GM12878 (cell line): Measurements from ENCODE around the gene RNF150. TPM values are rescaled to one million over a fixed set of nuclear protein-coding genes. Genes with fewer than 3 reads are reported as not detected.

ENCODE experiments used
- ATAC-seq: fragments of 200-7000 bp; cut with Tn5 transposase; 3 replicates; pipeline ENCODE4 v1.9.1; 2020; ENCODE audit warnings: mild to moderate bottlenecking, moderate library complexity
- BruUV-seq: library from RNA; stranded (reverse); fragments of 400-500 nt; replicated peaks from 2 replicates; lab custom pipeline; 2021; lab: Mats Ljungman, UMichigan
- CTCF ChIA-PET: fragments of 300-600 bp; sonication (Branson Sonifier 250); formaldehyde crosslinking; extraction: SDS; loops from one replicate; lab custom pipeline; 2021; ENCODE audit warnings: inconsistent platforms; lab: Yijun Ruan, JAX
- POLR2A ChIA-PET: fragments of 350-600 bp; formaldehyde crosslinking; extraction: SDS; loops from one replicate; lab custom pipeline; 2021; ENCODE audit warnings: inconsistent platforms; lab: Charles Lee
- RAD21 ChIA-PET: fragments of 300-600 bp; sonication (Branson Sonifier 250); formaldehyde crosslinking; loops from one replicate; lab custom pipeline; 2023; ENCODE audit warnings: antibody characterized with exemption; ENCODE audit not compliant: unreplicated experiment; lab: Charles Lee
- SMC1A ChIA-PET: fragments of 300-600 bp; sonication (Branson Sonifier 250); formaldehyde crosslinking; loops from one replicate; lab custom pipeline; 2023; ENCODE audit not compliant: unreplicated experiment, uncharacterized antibody; lab: Charles Lee
- DNase-seq: peaks from one replicate; pipeline ENCODE4 v3.0.0-alpha.2; 2011; ENCODE audit warnings: low read depth, low spot score
- FAIRE-seq: peaks from 3 replicates; lab custom pipeline; 2011; peaks lifted over from hg19 to GRCh38; lab: Jason Lieb, UNC
- H2AFZ ChIP-seq: 2 replicates; pipeline ENCODE4 v1.6.0; 2011; ENCODE audit warnings: low read depth, low read length, control low read depth; ENCODE audit not compliant: control insufficient read depth
- H3K27ac ChIP-seq: 2 replicates; pipeline ENCODE4 v1.5.1; 2011; ENCODE audit warnings: control low read depth; ENCODE audit not compliant: control insufficient read depth, insufficient read depth
- H3K27me3 ChIP-seq, 2 experiments: replicated peaks in 1 of 2; 2 replicates each; pipeline versions ENCODE4 v1.6.0 to v1.6.1; 2011; ENCODE audit warnings: low read length in 1 of 2; ENCODE audit not compliant: control insufficient read depth in 2 of 2, insufficient read depth in 2 of 2
- H3K36me3 ChIP-seq, 2 experiments: 2 replicates each; pipeline ENCODE4 v1.5.1; 2011; ENCODE audit warnings: low read length in 1 of 2; ENCODE audit not compliant: control insufficient read depth in 2 of 2, insufficient read depth in 2 of 2
- H3K4me1 ChIP-seq: 2 replicates; pipeline ENCODE4 v1.6.1; 2011; ENCODE audit warnings: mild to moderate bottlenecking, low read length, moderate library complexity, mixed read lengths; ENCODE audit not compliant: control insufficient read depth, insufficient read depth
- H3K4me2 ChIP-seq: 2 replicates; pipeline ENCODE4 v1.6.0; 2011; ENCODE audit warnings: control low read depth; ENCODE audit not compliant: control insufficient read depth, insufficient read depth
- H3K4me3 ChIP-seq: fragments of 200-600 bp; sonication (generic); 2 replicates; pipeline ENCODE4 v1.5.1; 2016
- H3K79me2 ChIP-seq: 2 replicates; pipeline ENCODE4 v1.6.0; 2011; ENCODE audit warnings: low read length; ENCODE audit not compliant: control insufficient read depth, insufficient read depth
- H3K9ac ChIP-seq: 2 replicates; pipeline ENCODE4 v1.8.0; 2011; ENCODE audit warnings: low read length, control low read depth, mixed read lengths; ENCODE audit not compliant: control insufficient read depth, insufficient read depth
- H3K9me3 ChIP-seq: replicated peaks from 3 replicates; pipeline ENCODE4 v1.5.1; 2011; ENCODE audit warnings: mild to moderate bottlenecking, low read length; ENCODE audit not compliant: control insufficient read depth, insufficient read depth
- H4K20me1 ChIP-seq: 2 replicates; pipeline ENCODE4 v1.6.0; 2011; ENCODE audit not compliant: control insufficient read depth, insufficient read depth
- ASH2L ChIP-seq: fragments of 300-600, 200-600 bp; sonication (generic); IDR thresholded peaks from 2 replicates; pipeline ENCODE4 v1.6.1; 2017; ENCODE audit warnings: low read depth, mild to moderate bottlenecking, borderline replicate concordance
- BACH1 ChIP-seq: fragments of 450-650 bp; IDR thresholded peaks from 2 replicates; pipeline ENCODE4 v1.6.1; 2017; ENCODE audit warnings: mild to moderate bottlenecking, borderline replicate concordance
- CEBPB ChIP-seq, 2 experiments: fragments of 150-350 bp in 1 of 2; IDR thresholded peaks; 2 replicates each; pipeline ENCODE4 v1.6.1; 2012 to 2014; ENCODE audit warnings: low read depth in 2 of 2, low read length in 2 of 2, borderline replicate concordance in 1 of 2, inconsistent platforms in 1 of 2
- PML ChIP-seq: IDR thresholded peaks from 2 replicates; pipeline ENCODE4 v1.6.1; 2012; ENCODE audit warnings: low read length, inconsistent platforms
- RBBP5 ChIP-seq: fragments of 200-600 bp; sonication (generic); conservative IDR thresholded peaks from 2 replicates; pipeline ENCODE4 v1.6.1; 2016
- RELA ChIP-seq: fragments of 450-650 bp; IDR thresholded peaks from 2 replicates; pipeline ENCODE4 v1.8.0; 2014; ENCODE audit warnings: borderline replicate concordance; ENCODE audit not compliant: partially characterized antibody
- SP1 ChIP-seq: IDR thresholded peaks from one replicate; pipeline ENCODE4 v1.6.1; 2011; ENCODE audit warnings: low read depth, low read length
- SREBF1 ChIP-seq: IDR thresholded peaks from 2 replicates; pipeline ENCODE4 v1.6.1; 2012; ENCODE audit warnings: mild to moderate bottlenecking, low read length
- STAT1 ChIP-seq: fragments of 450-650 bp; conservative IDR thresholded peaks from 2 replicates; pipeline ENCODE4 v1.6.1; 2014; ENCODE audit warnings: antibody characterized with exemption, mild to moderate bottlenecking
- ZNF24 ChIP-seq: fragments of 450-650 bp; IDR thresholded peaks from 2 replicates; pipeline ENCODE4 v1.6.1; 2017; ENCODE audit warnings: antibody characterized with exemption, mild to moderate bottlenecking
- ZSCAN29 ChIP-seq: fragments of 450-650 bp; IDR thresholded peaks from 2 replicates; pipeline ENCODE4 v1.6.1; 2017; ENCODE audit warnings: mild to moderate bottlenecking, moderate library complexity
- WGBS: methylation state at CpG from one replicate; pipeline ENCODE4 v1.1.6; 2016; ENCODE audit warnings: low lambda C conversion rate; ENCODE audit not compliant: insufficient replicate concordance, insufficient coverage; ENCODE audit errors: missing lambda C conversion rate; 5-methylcytosine and 5-hydroxymethylcytosine counted together
- in situ Hi-C: fragments of 300-500 bp; cut with MboI; formaldehyde crosslinking; loops from 9 replicates; pipeline ENCODE4 v1.14.3; 2018; ENCODE audit warnings: mixed read lengths
- intact Hi-C: fragments of 100-400 bp; cut with micrococcal nuclease; formaldehyde crosslinking; loops from one replicate; pipeline ENCODE4 v1.14.2; 2022; ENCODE audit not compliant: unreplicated experiment
- polyA plus RNA-seq, 11 experiments: library from polyadenylated mRNA; depleted of rRNA in 4 of 11; unstranded in 6 of 11; stranded (reverse) in 5 of 11; fragments of >200 nt; fragmentation: Nextera tagmentation in 4 of 11; fragmentation: Illumina TruSeq in 1 of 11; extraction: Ambion mirVana in 4 of 11; extraction: Trizol in 1 of 11; gene quantifications; 1 replicate in 1 of 11; 2 replicates in 10 of 11; pipeline versions ENCODE4 v1.2.1 to v1.2.3, GENCODE V29; 2011 to 2016; ENCODE audit warnings: inconsistent platforms in 2 of 11, missing spikeins in 2 of 11, low read depth in 1 of 11
- total RNA-seq, 4 experiments: library from RNA; depleted of rRNA in 3 of 4; stranded (reverse); fragments of >200 nt in 3 of 4; fragmentation: Illumina TruSeq in 1 of 4; extraction: Trizol in 1 of 4; gene quantifications; 2 replicates each; pipeline versions ENCODE4 v1.2.1 to v1.2.3, GENCODE V29; 2013 to 2021
- TF ChIP-seq, protein P1 (sequence below): fragments of 450-650 bp; IDR thresholded peaks from 2 replicates; pipeline ENCODE4 v1.6.1; 2018; ENCODE audit warnings: borderline replicate concordance, mild to moderate bottlenecking; ENCODE audit not compliant: partially characterized antibody
- TF ChIP-seq, protein P2 (sequence below): IDR thresholded peaks from 2 replicates; pipeline ENCODE4 v1.6.1; 2012; ENCODE audit warnings: low read depth, low read length, improper control_type of control experiment
- TF ChIP-seq, protein P3 (sequence below): fragments of 150-350 bp; IDR thresholded peaks from 2 replicates; pipeline ENCODE4 v1.6.1; 2014; ENCODE audit warnings: mild to moderate bottlenecking, low read depth, low read length
- TF ChIP-seq, protein P4 (sequence below): fragments of 450-650 bp; formaldehyde crosslinking; IDR thresholded peaks from 2 replicates; pipeline ENCODE4 v1.4.0; 2020; ENCODE audit warnings: mild to moderate bottlenecking, moderate library complexity

The RNF150 gene
- total and polyA plus RNA-seq, 10 of the 15 experiments (the other 5 are each of a cell fraction or from before 2014, with no cell fraction given) = 0.01 to 2.3 (median 0.04) TPM; not detected in 6

DNA sequence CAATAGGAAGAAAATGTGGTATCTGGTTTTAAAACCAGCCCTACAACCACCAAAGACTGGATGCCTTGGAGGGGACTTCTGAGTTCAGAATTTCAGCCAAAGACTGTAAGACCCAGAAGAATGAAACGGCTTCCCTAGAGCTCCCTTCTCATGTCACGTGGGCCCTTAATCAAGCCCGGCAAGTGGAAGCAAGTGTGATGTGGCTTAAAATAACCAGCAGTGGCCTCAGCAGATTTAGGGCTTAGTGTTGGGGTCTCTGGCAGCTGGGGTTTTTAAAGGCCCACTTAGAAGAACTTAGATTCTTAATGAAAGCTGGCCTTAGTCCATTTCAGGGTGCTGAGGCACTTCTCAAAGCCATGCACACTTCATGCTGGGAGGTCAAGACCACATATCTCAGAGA, 265.9 kb downstream of the RNF150 start:
- ATAC-seq (no peak), DNase-seq (no peak), FAIRE-seq (no peak)
- peaks cover 0 to 2% of the 10 kb centered on the region in 2 experiments; a peak in 1 of 4 replicates for H3K27me3 ChIP-seq
- H3K9ac ChIP-seq = no peak overlapping the region
- CTCF ChIA-PET = interaction anchor here (1.1 to 4.5 kb wide), 2 partner anchors 16 to 40 kb away, joined by 3 to 19 read pairs; no protein-coding TSS in a partner anchor
- H3K4me3 ChIP-seq = no peak overlapping the region
- TF ChIP-seq STAT1 (no peak), RBBP5 (no peak), ZNF24 (no peak), PML (no peak), ZSCAN29 (no peak), ASH2L (no peak), RELA (no peak), CEBPB (IDR thresholded peaks at IDR 0.05; ENCODE audit: borderline replicate concordance in 1 of 2, low read depth in 2 of 2, low read length in 2 of 2) (no peak), SREBF1 (no peak), BACH1 (no peak), SP1 (no peak)
- TF ChIP-seq, protein P1, sequence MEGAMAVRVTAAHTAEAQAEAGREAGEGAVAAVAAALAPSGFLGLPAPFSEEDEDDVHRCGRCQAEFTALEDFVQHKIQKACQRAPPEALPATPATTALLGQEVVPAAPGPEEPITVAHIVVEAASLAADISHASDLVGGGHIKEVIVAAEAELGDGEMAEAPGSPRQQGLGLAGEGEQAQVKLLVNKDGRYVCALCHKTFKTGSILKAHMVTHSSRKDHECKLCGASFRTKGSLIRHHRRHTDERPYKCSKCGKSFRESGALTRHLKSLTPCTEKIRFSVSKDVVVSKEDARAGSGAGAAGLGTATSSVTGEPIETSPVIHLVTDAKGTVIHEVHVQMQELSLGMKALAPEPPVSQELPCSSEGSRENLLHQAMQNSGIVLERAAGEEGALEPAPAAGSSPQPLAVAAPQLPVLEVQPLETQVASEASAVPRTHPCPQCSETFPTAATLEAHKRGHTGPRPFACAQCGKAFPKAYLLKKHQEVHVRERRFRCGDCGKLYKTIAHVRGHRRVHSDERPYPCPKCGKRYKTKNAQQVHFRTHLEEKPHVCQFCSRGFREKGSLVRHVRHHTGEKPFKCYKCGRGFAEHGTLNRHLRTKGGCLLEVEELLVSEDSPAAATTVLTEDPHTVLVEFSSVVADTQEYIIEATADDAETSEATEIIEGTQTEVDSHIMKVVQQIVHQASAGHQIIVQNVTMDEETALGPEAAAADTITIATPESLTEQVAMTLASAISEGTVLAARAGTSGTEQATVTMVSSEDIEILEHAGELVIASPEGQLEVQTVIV = no peak
- TF ChIP-seq, protein P2, sequence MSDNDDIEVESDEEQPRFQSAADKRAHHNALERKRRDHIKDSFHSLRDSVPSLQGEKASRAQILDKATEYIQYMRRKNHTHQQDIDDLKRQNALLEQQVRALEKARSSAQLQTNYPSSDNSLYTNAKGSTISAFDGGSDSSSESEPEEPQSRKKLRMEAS = no peak
- TF ChIP-seq, protein P3, sequence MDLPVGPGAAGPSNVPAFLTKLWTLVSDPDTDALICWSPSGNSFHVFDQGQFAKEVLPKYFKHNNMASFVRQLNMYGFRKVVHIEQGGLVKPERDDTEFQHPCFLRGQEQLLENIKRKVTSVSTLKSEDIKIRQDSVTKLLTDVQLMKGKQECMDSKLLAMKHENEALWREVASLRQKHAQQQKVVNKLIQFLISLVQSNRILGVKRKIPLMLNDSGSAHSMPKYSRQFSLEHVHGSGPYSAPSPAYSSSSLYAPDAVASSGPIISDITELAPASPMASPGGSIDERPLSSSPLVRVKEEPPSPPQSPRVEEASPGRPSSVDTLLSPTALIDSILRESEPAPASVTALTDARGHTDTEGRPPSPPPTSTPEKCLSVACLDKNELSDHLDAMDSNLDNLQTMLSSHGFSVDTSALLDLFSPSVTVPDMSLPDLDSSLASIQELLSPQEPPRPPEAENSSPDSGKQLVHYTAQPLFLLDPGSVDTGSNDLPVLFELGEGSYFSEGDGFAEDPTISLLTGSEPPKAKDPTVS = no peak
- TF ChIP-seq, protein P4, sequence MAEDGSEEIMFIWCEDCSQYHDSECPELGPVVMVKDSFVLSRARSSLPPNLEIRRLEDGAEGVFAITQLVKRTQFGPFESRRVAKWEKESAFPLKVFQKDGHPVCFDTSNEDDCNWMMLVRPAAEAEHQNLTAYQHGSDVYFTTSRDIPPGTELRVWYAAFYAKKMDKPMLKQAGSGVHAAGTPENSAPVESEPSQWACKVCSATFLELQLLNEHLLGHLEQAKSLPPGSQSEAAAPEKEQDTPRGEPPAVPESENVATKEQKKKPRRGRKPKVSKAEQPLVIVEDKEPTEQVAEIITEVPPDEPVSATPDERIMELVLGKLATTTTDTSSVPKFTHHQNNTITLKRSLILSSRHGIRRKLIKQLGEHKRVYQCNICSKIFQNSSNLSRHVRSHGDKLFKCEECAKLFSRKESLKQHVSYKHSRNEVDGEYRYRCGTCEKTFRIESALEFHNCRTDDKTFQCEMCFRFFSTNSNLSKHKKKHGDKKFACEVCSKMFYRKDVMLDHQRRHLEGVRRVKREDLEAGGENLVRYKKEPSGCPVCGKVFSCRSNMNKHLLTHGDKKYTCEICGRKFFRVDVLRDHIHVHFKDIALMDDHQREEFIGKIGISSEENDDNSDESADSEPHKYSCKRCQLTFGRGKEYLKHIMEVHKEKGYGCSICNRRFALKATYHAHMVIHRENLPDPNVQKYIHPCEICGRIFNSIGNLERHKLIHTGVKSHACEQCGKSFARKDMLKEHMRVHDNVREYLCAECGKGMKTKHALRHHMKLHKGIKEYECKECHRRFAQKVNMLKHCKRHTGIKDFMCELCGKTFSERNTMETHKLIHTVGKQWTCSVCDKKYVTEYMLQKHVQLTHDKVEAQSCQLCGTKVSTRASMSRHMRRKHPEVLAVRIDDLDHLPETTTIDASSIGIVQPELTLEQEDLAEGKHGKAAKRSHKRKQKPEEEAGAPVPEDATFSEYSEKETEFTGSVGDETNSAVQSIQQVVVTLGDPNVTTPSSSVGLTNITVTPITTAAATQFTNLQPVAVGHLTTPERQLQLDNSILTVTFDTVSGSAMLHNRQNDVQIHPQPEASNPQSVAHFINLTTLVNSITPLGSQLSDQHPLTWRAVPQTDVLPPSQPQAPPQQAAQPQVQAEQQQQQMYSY (CRISPR knock-in tag) = no peak
- no peaks in the 10 kb centered on the region for H3K4me1 ChIP-seq
- WGBS = 22% methylated on average over 3 of the region's 3 CpGs
- no TSS peak for BruUV-seq
- in situ Hi-C loops = no loop called here
- no peaks in the 10 kb centered on the region for H3K36me3 ChIP-seq
- H3K9me3 ChIP-seq = no peaks in the 10 kb centered on the region
- intact Hi-C loops = no loop called here
- SMC1A ChIA-PET = no interaction called here
- RAD21 ChIA-PET = no interaction called here
- H3K27ac ChIP-seq = no peak overlapping the region
- POLR2A ChIA-PET = no interaction called here
- no peaks in the 10 kb centered on the region for H3K79me2 ChIP-seq
- H3K4me2 ChIP-seq = no peak overlapping the region
- no peak overlapping the region for H2AFZ ChIP-seq
- H4K20me1 ChIP-seq = no peaks in the 10 kb centered on the region
